GM19452 (cell line): Measurements from ENCODE around the gene EFHD2.
A peak's percentile ranks its signal among the peaks of the same experiment; 100 is the strongest.
"Not testable (repeated sequence)": the region's sequence is repeated elsewhere in the genome, so short reads cannot be mapped to it uniquely, and the experiment has no call there.

ENCODE experiments used
- ATAC-seq: cut with Tn5 transposase; IDR thresholded peaks from one replicate; pipeline ENCODE4 v1.9.1; 2021; ENCODE audit not compliant: unreplicated experiment

The EFHD2 gene, protein sequence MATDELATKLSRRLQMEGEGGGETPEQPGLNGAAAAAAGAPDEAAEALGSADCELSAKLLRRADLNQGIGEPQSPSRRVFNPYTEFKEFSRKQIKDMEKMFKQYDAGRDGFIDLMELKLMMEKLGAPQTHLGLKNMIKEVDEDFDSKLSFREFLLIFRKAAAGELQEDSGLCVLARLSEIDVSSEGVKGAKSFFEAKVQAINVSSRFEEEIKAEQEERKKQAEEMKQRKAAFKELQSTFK

DNA sequence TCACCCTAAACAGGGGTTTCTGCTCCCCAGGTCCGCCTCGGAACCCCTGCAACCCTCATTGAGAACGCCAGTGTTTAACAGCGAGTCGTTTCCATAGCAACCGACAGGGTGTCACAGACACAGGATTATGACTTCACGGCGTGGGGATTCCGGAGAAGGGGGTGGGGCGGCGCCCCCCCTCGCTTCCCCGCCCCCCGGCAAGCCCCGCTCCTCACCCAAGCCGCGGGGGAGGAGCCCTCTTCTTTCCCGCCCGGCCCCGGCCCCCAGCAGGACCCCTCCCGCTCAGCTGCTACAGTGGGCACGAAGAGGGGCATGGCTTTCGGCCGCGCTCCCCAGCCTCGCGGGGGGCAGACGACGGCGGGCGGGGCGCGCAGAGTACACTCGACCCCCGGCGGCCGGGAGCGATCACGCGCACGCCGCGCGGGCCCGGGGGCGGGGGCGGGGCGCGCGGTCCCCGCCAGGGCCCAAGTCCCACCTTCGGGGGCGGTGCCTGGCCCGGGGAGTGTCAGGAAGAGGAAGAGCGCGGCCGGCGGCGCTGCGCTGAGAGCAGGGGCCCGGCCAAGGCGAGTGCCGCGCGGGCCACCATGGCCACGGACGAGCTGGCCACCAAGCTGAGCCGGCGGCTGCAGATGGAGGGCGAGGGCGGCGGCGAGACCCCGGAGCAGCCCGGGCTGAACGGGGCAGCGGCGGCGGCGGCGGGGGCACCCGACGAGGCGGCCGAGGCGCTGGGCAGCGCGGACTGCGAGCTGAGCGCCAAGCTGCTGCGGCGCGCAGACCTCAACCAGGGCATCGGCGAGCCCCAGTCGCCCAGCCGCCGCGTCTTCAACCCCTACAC is at the start of gene EFHD2:
TSS of gene EFHD2 (plus strand) at position 501 of the 835 bp plus-strand sequence. CDS start at position 585, 84 bp downstream.
- peak; percentile 72 for ATAC-seq

DNA sequence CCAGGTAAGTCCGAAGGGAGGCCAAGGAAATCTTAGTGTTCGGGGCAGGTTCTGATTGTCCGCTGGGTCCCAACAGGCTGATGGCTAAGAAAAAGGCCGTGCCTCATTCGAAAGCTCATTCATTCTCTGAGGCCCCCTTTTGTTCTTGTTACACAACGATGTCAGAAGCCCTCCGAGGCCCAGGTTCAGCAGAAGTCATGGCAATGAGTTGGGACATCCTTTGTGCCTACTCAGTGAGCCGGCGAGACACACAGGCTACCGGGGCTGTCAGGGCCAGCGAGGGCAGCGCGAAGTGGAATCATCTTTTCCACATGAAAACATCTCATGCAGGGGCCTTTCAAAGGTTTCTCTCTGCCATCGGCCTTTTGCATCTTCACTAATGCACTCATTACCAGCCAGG is 49.0 kb upstream of the EFHD2 start:
- no peak for ATAC-seq

DNA sequence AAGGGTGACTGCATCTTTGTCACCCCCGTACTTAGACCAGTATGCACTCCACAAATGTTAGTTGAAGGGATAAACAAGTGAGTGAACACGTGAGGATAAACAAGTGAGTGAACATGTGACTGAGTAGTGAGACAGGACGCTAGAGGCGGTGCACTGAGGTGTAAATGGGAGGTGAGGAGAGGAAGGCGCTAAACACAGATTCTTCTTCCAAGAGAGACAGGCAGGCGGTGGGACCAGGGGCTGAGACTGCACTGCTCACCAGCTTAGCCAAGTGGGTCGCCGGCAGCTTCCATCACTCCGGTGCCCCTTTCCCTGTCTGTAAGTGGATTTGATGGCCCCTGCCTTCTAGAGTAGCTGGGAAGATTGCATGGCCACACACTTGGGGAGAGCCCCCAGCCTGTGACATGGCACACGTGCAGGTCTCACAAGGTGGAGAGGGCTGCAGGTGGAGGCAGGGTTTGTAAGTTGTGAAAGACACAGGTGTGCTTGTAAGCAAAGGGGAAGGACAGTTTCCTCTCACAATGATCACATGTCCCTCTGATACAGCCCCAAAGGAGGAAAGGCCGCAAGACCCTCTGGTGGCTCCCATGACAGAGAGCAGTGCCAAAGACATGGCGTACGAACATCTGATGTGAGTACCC is 47.5 kb upstream of the EFHD2 start:
- no peak for ATAC-seq

DNA sequence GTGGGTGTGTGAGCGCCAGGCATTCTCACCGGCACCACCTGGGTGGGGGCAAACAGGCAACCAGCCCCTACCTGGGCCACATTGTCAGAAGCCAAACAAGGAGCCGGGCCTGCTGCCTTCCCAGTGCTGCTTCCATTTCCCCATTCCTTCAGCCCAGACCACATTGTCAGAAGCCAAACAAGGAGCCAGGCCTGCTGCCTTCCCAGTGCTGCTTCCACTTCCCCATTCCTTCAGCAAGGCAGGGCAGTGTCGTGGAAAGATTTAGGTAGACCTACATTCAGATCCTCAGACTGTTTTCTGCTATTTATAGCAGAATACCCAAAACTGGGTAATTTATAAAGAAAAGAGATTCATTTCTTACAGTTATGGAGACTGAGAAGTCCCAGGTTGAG is 47.0 kb upstream of the EFHD2 start:
- ATAC-seq = no peak

DNA sequence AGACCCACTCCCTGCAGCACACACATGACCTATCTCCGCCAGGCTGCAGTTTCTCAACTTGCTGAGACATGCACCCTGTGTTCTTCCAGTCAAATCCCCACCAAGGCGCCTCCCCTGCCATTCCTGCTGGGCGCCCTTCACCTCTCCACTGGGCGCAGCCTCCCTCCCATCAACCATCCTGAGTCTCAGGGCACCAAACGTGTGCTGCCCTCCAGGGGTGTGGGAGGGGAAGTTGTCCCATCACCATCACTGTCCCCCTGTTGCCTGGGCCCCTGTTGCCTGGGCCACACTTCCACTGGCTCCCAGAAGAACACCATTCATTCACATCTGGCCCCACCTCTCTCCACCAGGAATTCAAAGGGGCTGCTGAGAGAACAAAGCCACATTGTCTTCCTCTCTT is 44.9 kb upstream of the EFHD2 start:
- ATAC-seq = no peak

DNA sequence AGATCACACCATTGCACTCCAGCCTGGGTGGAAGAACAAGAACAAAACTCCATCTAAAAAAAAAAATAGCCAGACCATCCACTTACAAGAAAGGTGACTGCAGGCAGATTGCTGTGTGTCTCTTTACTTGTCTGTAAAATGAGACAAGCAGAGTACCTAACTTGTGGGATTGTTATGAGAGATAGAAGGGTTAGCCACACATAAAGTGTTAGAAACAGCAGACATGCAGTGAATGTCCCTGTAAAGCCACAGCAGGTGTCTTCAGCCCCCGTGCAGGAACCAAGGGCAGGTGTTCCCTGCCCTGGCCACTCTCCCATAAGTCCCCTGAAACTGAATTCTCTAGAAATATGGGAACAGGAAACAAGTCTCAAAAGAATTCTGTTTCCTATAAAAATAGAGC is 40.8 kb upstream of the EFHD2 start:
- no peak for ATAC-seq

DNA sequence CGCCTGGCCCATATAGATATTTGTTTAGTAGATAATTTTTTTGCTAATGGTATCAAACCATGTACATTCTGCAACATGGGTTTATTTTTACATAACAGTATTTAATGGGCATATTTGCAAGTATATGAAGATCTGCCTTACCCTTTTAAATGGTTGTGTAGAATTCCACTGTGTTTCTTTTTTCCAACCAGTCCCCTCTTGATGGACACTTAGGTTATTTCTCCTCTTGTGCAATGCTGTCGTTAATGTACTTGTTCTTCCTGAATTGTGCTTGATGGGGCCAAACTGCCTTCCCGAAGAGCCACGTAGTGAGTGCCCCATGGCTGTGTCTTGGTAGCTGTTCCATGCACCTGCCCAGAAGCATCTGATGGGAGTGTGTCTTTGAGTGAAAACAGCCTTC is 39.4 kb upstream of the EFHD2 start:
- ATAC-seq = no peak

DNA sequence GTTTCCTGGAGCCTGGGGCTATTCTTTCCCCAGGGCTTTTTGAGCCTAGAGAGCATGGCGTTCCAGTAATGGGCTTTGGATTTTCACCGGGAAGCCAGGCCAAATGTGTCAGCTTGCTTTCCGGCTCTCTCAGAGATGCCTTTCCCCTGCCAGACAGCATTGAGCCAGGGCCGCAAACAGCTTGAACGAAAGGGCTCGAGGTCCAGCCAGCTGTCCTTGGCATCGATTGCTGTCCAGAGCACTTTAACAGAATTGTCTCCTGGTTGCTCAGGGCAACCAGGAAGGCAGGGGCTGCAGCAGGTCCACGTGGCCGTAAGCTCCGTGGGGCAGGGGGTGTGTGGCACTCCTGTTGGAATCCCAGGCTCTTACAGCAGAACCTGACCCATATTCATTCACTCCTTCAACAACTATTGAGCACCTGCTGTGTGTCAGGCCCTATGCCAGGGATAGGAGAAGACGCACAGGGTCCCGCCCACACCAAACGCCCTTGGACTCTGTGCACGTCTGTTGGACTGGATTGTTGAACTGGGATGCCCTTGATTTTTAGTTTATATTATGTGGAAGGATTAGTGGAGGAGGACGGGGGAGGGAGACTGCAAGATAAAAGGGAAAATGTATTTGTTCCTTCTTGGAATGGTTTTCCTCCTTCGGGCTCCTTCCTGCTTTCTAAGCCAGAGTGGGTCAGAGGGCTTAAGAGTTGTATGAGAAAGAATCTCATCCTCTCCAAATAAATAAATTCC is 38.7 kb upstream of the EFHD2 start:
- ATAC-seq = no peak

DNA sequence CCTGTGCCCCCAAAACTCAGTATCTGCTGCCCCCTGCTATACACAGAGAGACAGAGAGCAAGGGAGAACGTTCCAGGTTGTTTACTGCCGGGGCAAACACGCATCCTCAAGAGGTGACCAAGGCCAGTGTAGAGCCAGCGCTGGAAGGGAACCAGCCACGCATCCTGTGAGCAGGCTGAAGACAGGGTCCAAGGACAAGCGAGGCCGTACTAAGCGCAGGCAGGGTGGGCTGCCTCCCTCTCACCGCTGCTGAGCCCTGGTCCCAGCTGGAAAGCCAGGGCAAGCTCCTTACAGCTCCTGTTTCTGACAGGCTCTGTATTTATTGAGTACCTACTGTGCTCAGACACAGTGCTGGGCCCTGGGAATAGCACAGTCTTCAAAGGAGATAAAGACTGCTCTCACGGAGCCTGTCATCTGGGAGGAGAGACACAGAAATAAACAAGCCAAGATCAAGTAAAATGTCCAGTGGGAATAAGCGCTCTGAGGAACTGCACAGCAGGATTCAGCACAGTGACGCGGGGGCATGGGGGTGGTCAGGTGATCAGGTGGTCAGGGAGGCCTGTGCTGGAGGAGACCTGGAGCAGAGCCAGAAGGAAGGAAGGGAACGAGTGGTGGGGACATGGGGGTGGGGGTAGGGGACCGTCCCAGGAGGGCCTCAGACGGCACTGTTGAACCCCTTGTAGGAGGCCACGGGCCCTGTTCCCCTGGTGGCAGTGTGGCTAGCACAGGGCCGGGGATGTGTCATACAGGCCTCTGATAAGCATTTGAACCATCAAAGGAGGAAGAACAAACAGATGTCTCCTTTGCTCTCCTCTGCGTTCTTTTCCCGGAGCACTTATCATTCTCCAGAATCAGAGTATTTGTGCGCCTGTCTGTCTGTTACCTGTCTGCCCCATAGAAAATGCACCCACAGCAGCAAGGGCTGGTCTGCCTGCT is 37.8 kb upstream of the EFHD2 start:
- no peak for ATAC-seq

DNA sequence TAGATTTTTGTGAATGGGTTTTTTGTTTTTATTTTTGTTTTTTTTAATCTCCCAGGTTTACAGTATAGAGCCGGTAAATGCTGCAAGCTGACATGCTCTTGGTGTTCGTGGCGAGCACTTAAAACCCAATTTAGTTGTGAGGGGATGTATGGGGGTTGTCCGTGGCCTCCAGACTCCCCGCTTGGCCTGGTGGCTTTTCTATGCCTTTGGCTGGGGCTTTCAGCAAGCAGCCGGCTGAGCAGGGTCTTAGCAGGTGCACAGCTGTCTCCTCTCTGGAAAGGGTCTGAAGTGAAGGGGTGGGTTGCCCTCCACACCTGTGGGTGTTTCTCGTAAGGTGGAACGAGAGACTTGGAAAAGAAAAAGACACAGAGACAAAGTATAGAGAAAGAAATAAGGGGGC is 31.0 kb upstream of the EFHD2 start:
- no peak for ATAC-seq

DNA sequence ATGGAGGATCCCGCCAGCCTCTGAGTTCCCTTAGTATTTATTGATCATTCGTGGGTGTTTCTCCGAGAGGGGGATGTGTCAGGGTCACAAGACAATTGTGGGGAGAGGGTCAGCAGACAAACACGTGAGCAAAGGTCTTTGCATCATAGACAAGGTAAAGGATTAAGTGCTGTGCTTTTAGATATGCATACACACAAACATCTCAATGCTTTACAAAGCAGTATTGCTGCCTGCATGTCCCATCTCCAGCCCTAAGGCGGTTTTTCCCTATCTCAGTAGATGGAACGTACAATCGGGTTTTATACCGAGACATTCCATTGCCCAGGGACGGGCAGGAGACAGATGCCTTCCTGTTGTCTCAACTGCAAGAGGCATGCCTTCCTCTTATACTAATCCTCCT is 30.5 kb upstream of the EFHD2 start:
- not testable (repeated sequence) for ATAC-seq

DNA sequence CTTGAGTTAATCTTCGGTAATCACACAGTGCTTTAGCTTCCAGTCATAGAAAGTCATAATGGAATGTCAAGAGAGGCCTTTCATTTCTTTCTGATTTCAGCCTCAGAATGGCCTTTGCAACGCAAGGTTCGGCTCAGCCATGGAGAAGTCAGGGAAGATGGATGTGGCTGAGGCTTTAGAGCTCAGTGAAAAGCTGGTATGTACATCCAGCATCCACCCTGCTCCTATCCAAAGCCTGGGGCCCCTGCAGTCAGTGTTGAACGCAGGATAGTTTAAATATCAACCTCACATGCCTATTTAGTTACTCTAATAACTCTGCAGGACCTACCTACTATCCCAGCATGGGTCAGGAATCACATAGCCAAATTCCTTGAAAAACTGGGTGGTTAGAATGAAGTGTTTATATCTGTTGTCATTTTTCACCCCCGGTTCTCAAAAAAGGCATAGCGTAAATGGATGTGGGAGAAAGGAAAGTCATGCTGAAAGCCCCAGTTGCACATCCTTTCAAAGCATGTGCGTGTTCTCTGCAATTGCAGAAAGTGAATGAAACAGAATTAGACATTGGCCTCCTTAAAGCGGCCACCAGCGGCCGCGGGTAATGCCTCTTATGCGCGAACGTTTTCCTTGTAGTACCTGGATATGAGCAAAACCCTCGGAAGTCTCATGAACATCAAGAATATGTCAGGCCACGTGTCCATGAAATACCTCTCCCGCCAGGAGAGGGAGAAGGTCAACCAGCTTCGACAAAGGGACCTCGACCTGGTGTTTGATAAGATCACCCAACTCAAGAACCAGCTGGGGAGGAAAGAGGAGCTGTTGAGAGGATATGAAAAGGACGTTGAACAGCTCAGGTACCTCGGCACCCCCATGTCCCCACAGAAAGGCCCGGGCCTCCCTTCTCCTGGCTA is 28.8 kb upstream of the EFHD2 start:
- ATAC-seq = no peak

DNA sequence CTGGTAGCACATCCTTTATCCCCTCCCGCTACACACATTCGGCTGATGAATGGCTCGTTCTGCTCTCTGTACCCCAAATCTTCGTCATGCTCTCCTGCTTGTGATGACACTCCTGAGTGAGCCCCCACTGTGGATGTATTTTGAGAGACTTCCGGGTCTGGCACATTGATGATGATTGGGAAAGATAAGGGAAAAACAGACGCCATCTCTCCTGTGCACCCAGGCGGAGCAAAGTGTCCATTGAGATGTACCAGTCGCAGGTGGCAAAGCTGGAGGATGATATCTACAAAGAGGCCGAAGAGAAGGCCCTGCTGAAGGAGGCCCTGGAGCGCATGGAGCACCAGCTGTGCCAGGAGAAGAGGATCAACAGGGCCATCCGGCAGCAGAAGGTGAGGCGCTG is 27.9 kb upstream of the EFHD2 start:
- no peak for ATAC-seq

DNA sequence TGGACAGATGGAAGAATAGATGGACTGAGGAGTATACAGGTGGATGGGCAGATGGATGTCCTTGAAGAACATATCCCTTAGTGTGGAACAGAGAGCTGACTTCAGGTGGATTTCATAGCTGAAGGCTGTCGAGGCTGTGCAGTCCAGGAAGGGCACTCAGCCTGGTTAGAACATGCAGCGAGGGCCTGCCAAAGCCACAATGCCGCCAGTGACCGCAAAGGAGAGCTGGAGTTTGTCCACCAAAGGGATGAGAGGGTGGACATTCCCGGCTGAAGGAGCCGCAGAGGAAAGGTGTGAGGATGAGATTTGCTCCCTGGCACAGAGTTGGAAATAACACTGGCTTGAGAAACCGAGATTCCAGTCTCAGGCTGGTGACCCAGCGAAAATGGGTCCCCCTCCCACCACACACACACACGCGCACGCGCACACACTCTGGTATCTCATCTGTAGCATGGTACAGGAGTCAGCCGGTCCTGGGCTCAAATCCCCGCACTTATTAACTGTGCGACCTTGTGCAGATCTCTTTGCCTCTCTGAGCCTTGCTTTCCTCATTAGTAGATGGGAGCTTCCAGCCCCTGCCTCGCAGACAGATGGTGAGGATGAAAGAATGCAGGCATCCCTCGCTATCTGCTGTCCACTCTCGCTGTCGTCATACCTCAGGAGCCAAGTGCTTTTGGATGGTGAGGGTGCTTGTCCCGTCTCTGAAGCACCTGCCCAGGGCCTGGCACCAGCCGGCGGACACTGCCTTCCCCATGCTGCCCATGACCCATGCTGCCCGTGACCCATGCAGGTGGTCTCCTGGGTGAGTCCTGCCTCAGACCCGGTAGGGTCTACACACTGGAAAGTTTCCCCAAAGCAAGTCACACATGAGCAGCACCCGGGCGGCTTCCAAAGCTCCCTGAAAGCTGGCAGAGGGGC is 26.8 kb upstream of the EFHD2 start:
- no peak for ATAC-seq

DNA sequence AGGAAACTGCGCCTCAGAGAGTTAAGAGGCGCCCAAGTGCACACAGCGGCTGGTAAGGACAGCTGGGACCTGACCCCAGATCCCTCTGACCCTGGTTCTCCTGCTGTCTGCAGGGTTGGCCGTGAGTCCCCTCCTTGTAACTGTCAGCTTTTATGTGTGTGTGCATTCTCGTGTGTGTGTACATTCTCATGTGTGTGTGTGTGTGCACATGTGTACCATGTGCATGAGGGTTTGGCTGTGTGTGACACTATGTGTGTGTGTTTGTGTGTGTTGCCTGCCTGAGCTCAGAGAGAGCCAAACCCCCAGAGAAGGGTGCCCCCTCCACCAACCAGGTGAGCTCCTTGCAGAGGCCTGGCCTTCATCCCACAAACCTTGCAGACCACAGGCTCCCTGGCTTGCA is 25.9 kb upstream of the EFHD2 start:
- ATAC-seq = no peak

DNA sequence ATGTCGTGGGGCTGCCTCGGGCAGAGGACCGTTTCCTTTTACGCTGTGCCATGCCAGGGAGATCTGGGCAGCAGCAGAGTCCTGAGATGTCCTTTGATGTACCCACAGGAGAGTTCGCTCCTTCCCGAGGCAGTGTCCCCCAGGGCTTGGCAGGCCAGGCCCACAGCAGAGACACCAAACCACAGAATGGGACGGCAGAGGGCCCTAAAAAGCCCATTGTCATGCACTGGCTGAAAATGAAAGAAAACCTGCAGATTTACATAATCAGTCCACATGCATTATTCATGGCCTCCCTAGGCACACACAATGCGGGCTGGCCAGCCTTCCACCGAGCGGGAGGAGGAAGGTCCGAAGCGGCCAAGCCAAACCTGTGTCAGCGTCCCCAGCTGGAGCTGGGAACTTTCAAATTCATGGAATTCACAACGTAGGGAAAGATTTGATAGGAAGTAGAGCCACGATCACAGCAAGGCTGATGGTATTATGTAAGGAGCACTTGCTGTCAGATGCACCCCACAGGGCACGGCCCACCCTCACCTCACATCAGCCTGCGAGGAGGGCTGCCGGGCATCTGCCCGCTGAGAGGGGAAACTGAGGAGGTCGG is 25.3 kb upstream of the EFHD2 start:
- no peak for ATAC-seq

DNA sequence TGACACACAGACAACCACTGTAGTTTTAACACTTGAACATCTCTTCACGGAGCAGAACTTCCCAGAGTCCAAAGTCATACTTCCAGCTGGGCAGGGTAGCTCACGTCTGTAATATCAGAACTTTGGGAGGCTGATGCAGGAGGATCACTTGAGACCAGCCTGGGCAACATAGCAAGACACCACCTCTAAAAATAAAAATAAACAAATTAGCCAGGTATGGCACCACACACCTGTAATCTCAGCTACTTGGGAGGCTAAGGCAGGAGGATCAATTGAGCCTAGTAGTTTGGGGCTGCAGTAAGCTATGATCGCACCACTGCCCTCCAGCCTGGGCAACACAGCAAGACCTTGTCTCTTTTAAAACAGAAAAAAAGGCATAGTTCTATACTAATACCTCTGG is 24.3 kb upstream of the EFHD2 start:
- ATAC-seq = no peak
